MM.1S (cell line): Measurements from ENCODE around the gene GPR35.

Source experiments
- DNase-seq: peaks from one replicate; pipeline ENCODE4 v3.0.0-alpha.2; 2015
- H2AFZ ChIP-seq: fragments of 300-600 bp; sonication (generic); 2 replicates; pipeline ENCODE4 v1.6.0; 2016; ENCODE audit warnings: antibody characterized with exemption, low read length
- H3F3A ChIP-seq: fragments of 300-600 bp; sonication (generic); 2 replicates; pipeline ENCODE4 v1.6.1; 2016; ENCODE audit warnings: mild to moderate bottlenecking, antibody characterized with exemption, low read length, moderate library complexity, mixed read lengths; ENCODE audit not compliant: insufficient read depth
- H3K27ac ChIP-seq: fragments of 300-600 bp; sonication (generic); 2 replicates; pipeline ENCODE4 v1.5.1; 2016; ENCODE audit warnings: mild to moderate bottlenecking, low read length
- H3K27me3 ChIP-seq: fragments of 300-600 bp; sonication (generic); replicated peaks from 2 replicates; pipeline ENCODE4 v1.6.0; 2016; ENCODE audit warnings: low read length; ENCODE audit not compliant: insufficient read depth
- H3K36me3 ChIP-seq: fragments of 300-600 bp; sonication (generic); replicated peaks from 2 replicates; pipeline ENCODE4 v1.6.1; 2016; ENCODE audit warnings: mild to moderate bottlenecking, low read length, mixed read lengths; ENCODE audit not compliant: insufficient read depth
- H3K4me1 ChIP-seq: fragments of 300-600 bp; sonication (generic); 2 replicates; pipeline ENCODE4 v1.6.1; 2016; ENCODE audit warnings: low read length, mixed read lengths
- H3K4me2 ChIP-seq: fragments of 300-600 bp; sonication (generic); 2 replicates; pipeline ENCODE4 v1.6.0; 2016; ENCODE audit warnings: low read depth, low read length
- H3K4me3 ChIP-seq: fragments of 300-600 bp; sonication (generic); 2 replicates; pipeline ENCODE4 v1.5.1; 2016; ENCODE audit warnings: low read length, mixed read lengths
- H3K79me2 ChIP-seq: fragments of 300-600 bp; sonication (generic); 2 replicates; pipeline ENCODE4 v1.6.1; 2016; ENCODE audit warnings: mixed run types, low read length, mixed read lengths
- H3K9ac ChIP-seq: fragments of 300-600 bp; sonication (generic); 2 replicates; pipeline ENCODE4 v1.6.1; 2016; ENCODE audit warnings: low read length, mixed read lengths
- H3K9me2 ChIP-seq: fragments of 300-600 bp; sonication (generic); replicated peaks from 2 replicates; pipeline ENCODE4 v1.6.1; 2016; ENCODE audit warnings: mild to moderate bottlenecking, low read length, mixed read lengths; ENCODE audit not compliant: insufficient read depth
- H3K9me3 ChIP-seq: fragments of 300-600 bp; sonication (generic); replicated peaks from 2 replicates; pipeline ENCODE4 v1.6.1; 2016; ENCODE audit warnings: mild to moderate bottlenecking, low read length, mixed read lengths; ENCODE audit not compliant: insufficient read depth
- H4K20me1 ChIP-seq: fragments of 300-600 bp; sonication (generic); 2 replicates; pipeline ENCODE4 v1.6.1; 2016; ENCODE audit warnings: mild to moderate bottlenecking, low read length, moderate library complexity, mixed read lengths; ENCODE audit not compliant: insufficient read depth
- CTCF ChIP-seq: fragments of 300-600 bp; sonication (generic); IDR thresholded peaks from 2 replicates; pipeline ENCODE4 v1.5.1; 2016; ENCODE audit warnings: antibody characterized with exemption, low read length, mixed read lengths
- EZH2 ChIP-seq: fragments of 300-600 bp; sonication (generic); optimal IDR thresholded peaks from 2 replicates; pipeline ENCODE3; 2017; ENCODE audit warnings: low read depth, mild to moderate bottlenecking, antibody characterized with exemption, low read length, mixed read lengths
- EZH2phosphoT487 ChIP-seq: fragments of 300-600 bp; sonication (generic); IDR thresholded peaks from 2 replicates; pipeline ENCODE4 v1.6.1; 2018; ENCODE audit warnings: antibody characterized with exemption, low read length

GPR35 gene

GRCh38 chr2:240638512-240639160 is 13.4 kb downstream of the GPR35 start:
- Histone ChIP-seq H3K27me3 (peaks cover 9% of the 10 kb centered on the region), H3K4me3 (no peak overlapping the region), H2AFZ (no peak overlapping the region), H3F3A (no peaks in the 10 kb centered on the region), H4K20me1 (no peaks in the 10 kb centered on the region), H3K9me3 (no peaks in the 10 kb centered on the region), H3K4me1 (no peaks in the 10 kb centered on the region), H3K79me2 (no peaks in the 10 kb centered on the region), H3K9me2 (no peaks in the 10 kb centered on the region), H3K9ac (no peak overlapping the region), H3K4me2 (no peak overlapping the region), H3K27ac (no peak overlapping the region), H3K36me3 (no peaks in the 10 kb centered on the region)
- no peak for DNase-seq
- TF ChIP-seq EZH2phosphoT487 = no peak
- no peak for TF ChIP-seq EZH2

- Histone ChIP-seq H3K27ac (no peak overlapping the region), H3K9ac (no peak overlapping the region), H3F3A (no peaks in the 10 kb centered on the region), H3K4me2 (no peak overlapping the region), H3K36me3 (no peaks in the 10 kb centered on the region), H3K4me1 (no peaks in the 10 kb centered on the region), H2AFZ (no peak overlapping the region), H4K20me1 (no peaks in the 10 kb centered on the region), H3K9me3 (no peaks in the 10 kb centered on the region), H3K4me3 (no peak overlapping the region), H3K27me3 (peaks cover 9% of the 10 kb centered on the region), H3K9me2 (no peaks in the 10 kb centered on the region), H3K79me2 (no peaks in the 10 kb centered on the region)
- no peak for DNase-seq
- TF ChIP-seq CTCF = no peak
- no peak for TF ChIP-seq EZH2phosphoT487
- TF ChIP-seq EZH2 = no peak
Observed at GRCh38 chr2:240639566-240639965, 14.3 kb downstream of the GPR35 start.

GRCh38 chr2:240640939-240641338 is 15.7 kb downstream of the GPR35 start:
- H3K9me3 ChIP-seq = no peaks in the 10 kb centered on the region
- no peaks in the 10 kb centered on the region for H3K79me2 ChIP-seq
- DNase-seq = no peak
- no peaks in the 10 kb centered on the region for H3F3A ChIP-seq
- no peaks in the 10 kb centered on the region for H3K36me3 ChIP-seq
- no peak overlapping the region for H3K4me3 ChIP-seq
- no peak overlapping the region for H3K4me2 ChIP-seq
- peaks cover 9% of the 10 kb centered on the region for H3K27me3 ChIP-seq
- TF ChIP-seq EZH2 (no peak), EZH2phosphoT487 (no peak), CTCF (no peak)
- H4K20me1 ChIP-seq = no peaks in the 10 kb centered on the region
- H3K4me1 ChIP-seq = no peaks in the 10 kb centered on the region
- no peak overlapping the region for H3K27ac ChIP-seq
- H3K9ac ChIP-seq = no peak overlapping the region
- H2AFZ ChIP-seq = no peak overlapping the region
- H3K9me2 ChIP-seq = no peaks in the 10 kb centered on the region

- H3K4me1 ChIP-seq = no peaks in the 10 kb centered on the region
- no peak for DNase-seq
- no peaks in the 10 kb centered on the region for H3F3A ChIP-seq
- H3K36me3 ChIP-seq = no peaks in the 10 kb centered on the region
- TF ChIP-seq EZH2 (no peak), EZH2phosphoT487 (no peak), CTCF (no peak)
- no peaks in the 10 kb centered on the region for H3K79me2 ChIP-seq
- H3K9ac ChIP-seq = no peak overlapping the region
- H3K4me2 ChIP-seq = no peak overlapping the region
- H4K20me1 ChIP-seq = no peaks in the 10 kb centered on the region
- no peak overlapping the region for H3K4me3 ChIP-seq
- H3K27me3 ChIP-seq = peaks cover 17% of the 10 kb centered on the region
- H3K9me3 ChIP-seq = no peaks in the 10 kb centered on the region
- H3K9me2 ChIP-seq = no peaks in the 10 kb centered on the region
- no peak overlapping the region for H2AFZ ChIP-seq
- no peak overlapping the region for H3K27ac ChIP-seq
Observed at GRCh38 chr2:240642061-240642805, 17.0 kb downstream of the GPR35 start.
